Posterior cingulate gyrus (tissue), 11 donors: ENCODE results near the gene ANKZF1.

ENCODE experiments used
- DNase-seq, 10 donors: peaks; one replicate each; pipeline versions ENCODE4 v3.0.0 to v3.0.0-alpha.2; 2020 to 2021; ENCODE audit warnings: mixed read lengths in 3 of 10
- intact Hi-C: fragments of 100-400 bp; cut with DNase I; formaldehyde crosslinking; loops from one replicate; pipeline ENCODE4 v1.15.1; 2023

ANKZF1 gene

GRCh38 chr2:219206328-219207133 lies 23.1 kb upstream of the ANKZF1 start, which contains the start of gene ZFAND2B:
Gene ZFAND2B (plus strand): TSS chr2:219206782. CDS start chr2:219206988, 206 bp downstream.
- DNase-seq, result peak; percentile 90 to 99 (median 95)
- intact Hi-C loops, result loop anchor here (2.0 kb wide), 1 partner anchor 28 kb away; the partner anchor contains the start of gene RETREG2

GRCh38 chr2:219207134-219207883 lies 22.3 kb upstream of the ANKZF1 start:
- intact Hi-C loops, result loop anchor here (2.0 kb wide), 1 partner anchor 29 kb away; the partner anchor contains the start of gene RETREG2
- peak in 2 of 10 donors; percentile 77 to 87 for DNase-seq

GRCh38 chr2:219207884-219208740 lies 21.5 kb upstream of the ANKZF1 start:
- peak in 1 of 10 donors; percentile 86 for DNase-seq
- intact Hi-C loops, result loop anchor here (2.0 kb wide), 1 partner anchor 29 kb away; the partner anchor contains the start of gene RETREG2

- DNase-seq, result peak in 1 of 10 donors; percentile 36
- intact Hi-C loops, result no loop called here
Observed at GRCh38 chr2:219209236-219210195, 20.1 kb upstream of the ANKZF1 start.

GRCh38 chr2:219210196-219210885 lies 19.3 kb upstream of the ANKZF1 start:
- intact Hi-C loops, result no loop called here
- DNase-seq, result peak in 1 of 10 donors; percentile 83

GRCh38 chr2:219210886-219211362 lies 18.7 kb upstream of the ANKZF1 start:
- peak in 1 of 10 donors; percentile 56 for DNase-seq
- intact Hi-C loops, result no loop called here

- DNase-seq, result no peak
- intact Hi-C loops, result no loop called here
Observed at GRCh38 chr2:219213026-219213415, 16.6 kb upstream of the ANKZF1 start.

GRCh38 chr2:219213486-219214071 lies 16.0 kb upstream of the ANKZF1 start:
- intact Hi-C loops, result no loop called here
- peak in 1 of 10 donors; percentile 38 for DNase-seq

GRCh38 chr2:219214141-219214540 lies 15.5 kb upstream of the ANKZF1 start:
- intact Hi-C loops, result no loop called here
- peak in 1 of 10 donors; percentile 73 for DNase-seq

GRCh38 chr2:219214786-219215185 lies 14.8 kb upstream of the ANKZF1 start:
- no peak for DNase-seq
- intact Hi-C loops, result no loop called here

- DNase-seq, result peak in 1 of 10 donors; percentile 78
- intact Hi-C loops, result no loop called here
Observed at GRCh38 chr2:219215871-219216534, 13.6 kb upstream of the ANKZF1 start.

GRCh38 chr2:219216535-219216915 lies 13.1 kb upstream of the ANKZF1 start:
- peak in 1 of 10 donors; percentile 56 for DNase-seq
- intact Hi-C loops, result no loop called here

GRCh38 chr2:219218217-219218731 lies 11.3 kb upstream of the ANKZF1 start:
- intact Hi-C loops, result loop anchor here (1.0 kb wide), 1 partner anchor 27 kb away; the partner anchor contains the start of genes GLB1L and STK16
- peak in 9 of 10 donors; percentile 17 to 94 (median 62) for DNase-seq

GRCh38 chr2:219218732-219219701 lies 10.6 kb upstream of the ANKZF1 start, which contains the start of gene ABCB6:
Gene ABCB6 (minus strand): TSS chr2:219218958. CDS start chr2:219218673, 285 bp downstream.
- intact Hi-C loops, result loop anchor here (1.0 kb wide), 1 partner anchor 26 kb away; the partner anchor contains the start of genes GLB1L and STK16
- peak; percentile 96 to 100 (median 98) for DNase-seq

- DNase-seq, result no peak
- intact Hi-C loops, result no loop called here
Observed at GRCh38 chr2:219219784-219220532, 9.6 kb upstream of the ANKZF1 start.
